Sigmoid colon (tissue), 7 donors: ENCODE data around the gene BMPR1A. TPM values are rescaled to one million over a fixed set of nuclear protein-coding genes. Genes with fewer than 3 reads are reported as not detected.
"Not testable (repeated sequence)": the region's sequence is repeated elsewhere in the genome, so short reads cannot be mapped to it uniquely, and the experiment has no call there.

Experiments used
- DNase-seq: peaks from one replicate; pipeline ENCODE4 v3.0.0-alpha.2; 2019
- H3K27ac ChIP-seq, 4 donors: fragments of 200-600 bp; sonication (generic); one replicate each; pipeline ENCODE4 v1.5.1; 2016 to 2019; ENCODE audit warnings: mild to moderate bottlenecking in 1 of 4
- H3K27me3 ChIP-seq, 3 donors: fragments of 200-600 bp; sonication (generic); one replicate each; pipeline ENCODE4 v1.5.1; 2019; ENCODE audit warnings: mild to moderate bottlenecking in 1 of 3
- H3K36me3 ChIP-seq, 4 donors: fragments of 200-600 bp; sonication (generic); one replicate each; pipeline ENCODE4 v1.5.1; 2016 to 2019
- H3K4me1 ChIP-seq, 4 donors: fragments of 200-600 bp; sonication (generic); one replicate each; pipeline ENCODE4 v1.5.1; 2017 to 2019
- H3K4me3 ChIP-seq, 4 donors: fragments of 200-600 bp; sonication (generic); one replicate each; pipeline ENCODE4 v1.5.1; 2017 to 2019; ENCODE audit warnings: mild to moderate bottlenecking in 2 of 4, moderate library complexity in 1 of 4
- H3K9me3 ChIP-seq, 4 donors: fragments of 200-600 bp in 3 of 4; sonication (generic) in 3 of 4; one replicate each; pipeline versions ENCODE4 v1.5.1 to v1.6.1; 2013 to 2019
- EP300 ChIP-seq, 4 donors: sonication (generic); formaldehyde crosslinking; IDR thresholded peaks; one replicate each; pipeline ENCODE4 v1.6.1; 2017; ENCODE audit warnings: antibody characterized with exemption in 4 of 4
- POLR2A ChIP-seq, 2 donors: fragments of 450-650 bp; IDR thresholded peaks; one replicate each; pipeline ENCODE4 v1.6.1; 2016; ENCODE audit warnings: antibody characterized with exemption in 2 of 2, mild to moderate bottlenecking in 2 of 2, moderate library complexity in 2 of 2
- POLR2AphosphoS5 ChIP-seq, 4 donors: sonication (generic); formaldehyde crosslinking; IDR thresholded peaks; one replicate each; pipeline ENCODE4 v1.6.1; 2017; ENCODE audit warnings: antibody characterized with exemption in 4 of 4
- WGBS, 2 donors: extraction: QIAGEN DNeasy Blood & Tissue Kit; methylation state at CpG; one replicate each; pipeline ENCODE4 v1.1.7; 2013; 5-methylcytosine and 5-hydroxymethylcytosine counted together
- intact Hi-C: fragments of 100-400 bp; cut with DNase I; formaldehyde crosslinking; loops from one replicate; pipeline ENCODE4 v1.15.1; 2023
- polyA plus RNA-seq, 3 donors: library from polyadenylated mRNA; stranded (reverse); fragments of 200-250 nt; gene quantifications; one replicate each; pipeline ENCODE4 v1.2.3, GENCODE V29; 2013
- total RNA-seq, 4 donors: library from RNA; depleted of rRNA; stranded (reverse); fragments of >200 nt; gene quantifications; one replicate each; pipeline ENCODE4 v1.1.0, GENCODE V29; 2016
- TF ChIP-seq, protein P1 (sequence below), 4 experiments: fragments of 450-650 bp in 3 of 4; fragments of 200-600 bp in 1 of 4; IDR thresholded peaks; one replicate each; pipeline ENCODE4 v1.5.1; 2016 to 2019; ENCODE audit warnings: antibody characterized with exemption in 4 of 4, mild to moderate bottlenecking in 3 of 4, moderate library complexity in 2 of 4
- donor health status: healthy with polysubstance abuse.
- donor health status: Bipolar disorder and iron deficiency.
- donor health status: healthy.

Gene BMPR1A
- total and polyA plus RNA-seq, 7 donors, result 5.5 to 145 (median 84.2) TPM

DNA sequence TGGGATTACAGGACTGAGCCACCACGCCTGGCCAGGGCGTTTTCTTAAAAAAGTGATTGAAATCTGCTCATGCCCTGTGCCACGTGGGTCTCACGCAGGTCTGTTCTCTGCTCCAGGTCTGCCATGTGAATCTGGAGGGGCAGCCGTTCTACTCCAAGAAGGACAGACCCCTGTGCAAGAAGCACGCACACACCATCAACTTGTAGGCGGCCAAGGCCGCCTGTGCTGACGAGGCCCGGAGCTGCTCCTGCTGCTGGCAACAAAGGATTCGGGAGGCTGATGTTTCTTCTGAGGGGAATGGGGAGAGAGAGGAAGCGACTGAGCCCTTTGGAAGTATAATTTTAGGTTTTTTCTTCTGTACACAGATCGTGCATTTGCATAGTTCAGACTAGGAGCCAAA, 23.6 kb upstream of the BMPR1A start:
- TF ChIP-seq, protein P1, sequence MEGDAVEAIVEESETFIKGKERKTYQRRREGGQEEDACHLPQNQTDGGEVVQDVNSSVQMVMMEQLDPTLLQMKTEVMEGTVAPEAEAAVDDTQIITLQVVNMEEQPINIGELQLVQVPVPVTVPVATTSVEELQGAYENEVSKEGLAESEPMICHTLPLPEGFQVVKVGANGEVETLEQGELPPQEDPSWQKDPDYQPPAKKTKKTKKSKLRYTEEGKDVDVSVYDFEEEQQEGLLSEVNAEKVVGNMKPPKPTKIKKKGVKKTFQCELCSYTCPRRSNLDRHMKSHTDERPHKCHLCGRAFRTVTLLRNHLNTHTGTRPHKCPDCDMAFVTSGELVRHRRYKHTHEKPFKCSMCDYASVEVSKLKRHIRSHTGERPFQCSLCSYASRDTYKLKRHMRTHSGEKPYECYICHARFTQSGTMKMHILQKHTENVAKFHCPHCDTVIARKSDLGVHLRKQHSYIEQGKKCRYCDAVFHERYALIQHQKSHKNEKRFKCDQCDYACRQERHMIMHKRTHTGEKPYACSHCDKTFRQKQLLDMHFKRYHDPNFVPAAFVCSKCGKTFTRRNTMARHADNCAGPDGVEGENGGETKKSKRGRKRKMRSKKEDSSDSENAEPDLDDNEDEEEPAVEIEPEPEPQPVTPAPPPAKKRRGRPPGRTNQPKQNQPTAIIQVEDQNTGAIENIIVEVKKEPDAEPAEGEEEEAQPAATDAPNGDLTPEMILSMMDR (IDR thresholded peaks at IDR 0.05), result no peak
- TF ChIP-seq POLR2AphosphoS5 (IDR thresholded peaks at IDR 0.05) (no peak), POLR2A (IDR thresholded peaks at IDR 0.05) (no peak), EP300 (IDR thresholded peaks at IDR 0.05) (no peak)
- H3K4me3 ChIP-seq, result no peak overlapping the region
- intact Hi-C loops, result loop anchor here (1.0 kb wide), 1 partner anchor 25 kb away; no protein-coding TSS in a partner anchor
- H3K9me3 ChIP-seq, result no peaks in the 10 kb centered on the region
- peaks cover 0 to 87% (median 71%) of the 10 kb centered on the region in 4 donors for H3K4me1 ChIP-seq
- peak; percentile 67 for DNase-seq
- no peaks in the 10 kb centered on the region for H3K27me3 ChIP-seq
- WGBS, 2 donors, result 84 to 90% methylated on average over 13 of the region's 13 CpGs
- peak overlapping the region; percentile 87 to 97 (median 94) for H3K27ac ChIP-seq
- no peaks in the 10 kb centered on the region for H3K36me3 ChIP-seq

DNA sequence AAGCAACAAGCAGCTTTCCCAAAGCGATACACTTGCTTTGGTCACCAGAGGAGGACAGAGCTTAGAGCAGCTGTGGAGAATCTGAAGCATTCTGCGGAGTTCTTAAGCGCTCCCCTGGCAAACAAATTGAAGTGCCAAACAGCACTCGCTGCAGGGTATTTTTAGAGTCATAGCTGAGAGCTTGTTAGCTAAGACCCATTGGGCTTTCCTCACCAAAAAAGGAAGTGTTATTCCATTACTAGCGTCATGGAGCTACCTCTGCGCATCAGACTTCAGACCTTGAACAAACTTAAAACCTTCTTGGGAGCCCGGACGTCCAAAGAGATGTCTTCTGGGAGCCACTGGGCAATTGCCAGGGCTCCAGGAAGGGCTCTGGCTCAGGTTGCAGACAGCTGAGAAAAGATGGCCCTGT, 23.2 kb upstream of the BMPR1A start:
- H3K4me3 ChIP-seq, result no peak overlapping the region
- intact Hi-C loops, result loop anchor here (1.0 kb wide), 1 partner anchor 24 kb away; no protein-coding TSS in a partner anchor
- no peaks in the 10 kb centered on the region for H3K9me3 ChIP-seq
- WGBS, 2 donors, result 81 to 82% methylated on average over 8 of the region's 8 CpGs
- no peaks in the 10 kb centered on the region for H3K27me3 ChIP-seq
- TF ChIP-seq POLR2A (IDR thresholded peaks at IDR 0.05) (peak in 1 of 2 donors; percentile 32), EP300 (IDR thresholded peaks at IDR 0.05) (peak; percentile 94 to 100 (median 98)), POLR2AphosphoS5 (IDR thresholded peaks at IDR 0.05) (peak; percentile 73 to 87 (median 84))
- TF ChIP-seq, protein P1 (IDR thresholded peaks at IDR 0.05), result no peak
- peak overlapping the region; percentile 87 to 97 (median 94) for H3K27ac ChIP-seq
- no peaks in the 10 kb centered on the region for H3K36me3 ChIP-seq
- peak; percentile 95 for DNase-seq
- peaks cover 0 to 87% (median 68%) of the 10 kb centered on the region in 4 donors for H3K4me1 ChIP-seq

DNA sequence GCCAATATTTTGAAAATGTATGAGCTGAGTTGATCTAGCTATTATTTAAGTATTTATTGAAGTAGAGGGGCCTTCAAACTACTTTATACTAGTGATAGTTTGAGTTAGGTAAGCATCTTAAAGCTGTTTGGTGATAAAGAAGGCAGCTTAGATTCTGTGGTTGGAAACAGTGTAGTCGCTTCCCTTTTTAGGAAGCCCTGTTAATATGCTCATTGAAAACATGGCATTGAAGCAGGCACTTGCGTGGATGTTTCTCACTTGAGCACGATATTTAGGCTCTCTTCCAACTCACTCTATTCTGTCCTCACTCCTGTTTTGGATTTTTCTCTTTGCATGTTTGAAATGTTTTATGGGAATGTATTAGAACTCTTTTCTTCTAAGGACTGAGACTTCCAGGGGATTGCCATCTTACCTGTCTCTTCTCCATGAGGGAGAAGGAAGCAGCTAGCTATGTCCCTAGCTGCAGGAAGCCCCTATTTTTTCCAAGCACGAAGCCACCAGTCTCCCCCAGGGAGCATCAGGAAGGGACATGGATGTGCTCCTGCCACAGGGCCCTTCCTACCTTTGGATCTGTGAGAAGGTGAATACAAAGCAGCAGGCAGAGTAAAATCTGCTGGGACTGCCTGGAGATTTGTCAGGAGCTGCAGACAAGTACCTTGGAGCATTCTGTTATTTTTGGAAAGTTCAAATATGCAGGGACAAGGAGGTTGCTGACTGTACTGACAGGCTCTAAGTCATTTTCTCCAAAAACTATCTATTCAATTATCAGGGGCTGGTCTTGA, 22.0 kb upstream of the BMPR1A start:
- no peaks in the 10 kb centered on the region for H3K9me3 ChIP-seq
- TF ChIP-seq, protein P1 (IDR thresholded peaks at IDR 0.05), result no peak
- TF ChIP-seq POLR2AphosphoS5 (IDR thresholded peaks at IDR 0.05), result peak in 3 of 4 donors; percentile 39 to 66 (median 43)
- peak in 3 of 4 donors; percentile 36 to 85 (median 79) for TF ChIP-seq EP300 (IDR thresholded peaks at IDR 0.05)
- TF ChIP-seq POLR2A (IDR thresholded peaks at IDR 0.05), result no peak
- WGBS, 2 donors, result 53 to 80% methylated on average over 4 of the region's 4 CpGs
- no peaks in the 10 kb centered on the region for H3K27me3 ChIP-seq
- no peak overlapping the region for H3K4me3 ChIP-seq
- H3K36me3 ChIP-seq, result no peaks in the 10 kb centered on the region
- peaks cover 0 to 96% (median 75%) of the 10 kb centered on the region in 4 donors for H3K4me1 ChIP-seq
- H3K27ac ChIP-seq, result peak overlapping the region; percentile 87 to 97 (median 94)
- peak; percentile 68 for DNase-seq
- intact Hi-C loops, result no loop called here

DNA sequence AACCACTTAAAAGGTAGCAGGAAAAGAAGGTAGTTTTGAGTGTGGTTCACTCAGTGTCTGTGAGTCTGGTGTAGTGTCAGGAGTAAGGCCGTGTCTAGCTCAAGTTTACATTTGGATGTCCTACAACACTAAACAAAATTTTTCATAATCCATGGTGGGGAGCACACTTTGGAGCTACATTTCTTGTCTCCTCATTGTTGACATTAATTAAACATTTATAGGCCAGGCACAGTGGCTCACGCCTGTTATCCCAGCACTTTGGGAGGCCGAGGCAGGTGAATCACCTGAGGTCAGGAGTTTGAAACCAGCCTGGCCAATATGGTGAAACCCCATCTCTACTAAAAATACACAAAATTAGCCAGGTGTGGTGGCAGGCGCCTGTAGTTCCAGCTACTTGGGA, 21.1 kb upstream of the BMPR1A start:
- Histone ChIP-seq H3K27ac (peak overlapping the region; percentile 87 to 97 (median 94)), H3K4me1 (peaks cover 0 to 92% (median 74%) of the 10 kb centered on the region in 4 donors)
- peak; percentile 55 for DNase-seq
- H3K27me3 ChIP-seq, H3K9me3 ChIP-seq, intact Hi-C loops, H3K36me3 ChIP-seq, H3K4me3 ChIP-seq: not testable (repeated sequence)
- 88 to 89% methylated on average over 4 of the region's 4 CpGs for WGBS, 2 donors
- TF ChIP-seq POLR2AphosphoS5 (IDR thresholded peaks at IDR 0.05) (peak; percentile 73 to 85 (median 78)), EP300 (IDR thresholded peaks at IDR 0.05) (peak; percentile 41 to 94 (median 87))

DNA sequence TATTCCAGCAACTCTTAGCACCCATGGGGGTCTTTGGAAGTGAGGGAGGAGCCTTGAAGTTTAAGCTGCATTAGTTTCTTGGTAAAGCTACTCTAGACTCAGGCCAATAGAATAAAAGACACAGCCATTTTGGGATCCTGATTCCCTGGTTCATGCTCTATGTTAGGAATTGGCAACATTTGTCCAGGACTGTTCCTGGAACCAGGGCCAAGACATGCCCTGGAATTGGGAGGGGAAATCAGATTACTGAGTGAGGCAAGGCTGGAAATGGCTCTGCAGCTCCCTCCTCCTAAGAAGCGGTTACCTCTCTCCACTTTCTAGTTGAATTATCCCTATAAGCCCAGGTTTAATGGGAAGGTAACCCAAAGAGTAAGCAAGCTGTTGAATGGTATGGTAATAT, 14.2 kb upstream of the BMPR1A start:
- WGBS, 2 donors, result 76 to 81% methylated on average over 1 of the region's 1 CpG
- Histone ChIP-seq H3K4me3 (no peak overlapping the region), H3K27ac (peak overlapping the region in 3 of 4 donors; percentile 79 to 97 (median 96)), H3K27me3 (no peaks in the 10 kb centered on the region), H3K9me3 (no peaks in the 10 kb centered on the region), H3K4me1 (peaks cover 0 to 68% (median 57%) of the 10 kb centered on the region in 4 donors), H3K36me3 (no peaks in the 10 kb centered on the region)
- peak in 1 of 4 donors; percentile 15 for TF ChIP-seq POLR2AphosphoS5 (IDR thresholded peaks at IDR 0.05)
- TF ChIP-seq, protein P1 (IDR thresholded peaks at IDR 0.05), result no peak
- DNase-seq, result no peak
- intact Hi-C loops, result no loop called here
